Measurements from ENCODE around the gene WDR64.

WDR64 gene

DNA sequence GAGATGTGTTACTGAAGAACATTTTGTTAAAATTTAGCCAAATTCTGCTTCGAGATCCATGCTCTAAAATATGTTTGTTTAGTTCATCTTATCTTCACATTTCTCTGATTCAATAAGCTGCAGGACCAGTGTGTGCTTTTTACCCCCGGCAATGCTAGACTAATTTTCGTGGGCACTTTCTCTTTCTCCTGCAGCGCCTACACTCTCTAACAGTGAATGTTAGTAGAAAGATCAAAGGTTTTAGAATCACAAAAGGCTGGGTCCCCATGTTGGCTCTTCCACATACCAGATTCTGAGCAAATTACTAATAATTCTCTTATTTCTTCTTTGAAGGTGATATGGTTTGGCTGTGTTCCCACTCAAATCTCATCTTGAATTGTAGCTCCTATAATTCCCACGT, 20.4 kb upstream of the WDR64 start:
- Histone ChIP-seq H3K4me3 (ENCODE audit: low read depth, low read length) (no peak overlapping the region), H3K4me1 (ENCODE audit: control insufficient read depth, insufficient read depth, low read length, unreplicated experiment) (peaks cover 11% of the 10 kb centered on the region), H3K79me2 (ENCODE audit: control insufficient read depth, insufficient read depth, low read length, unreplicated experiment) (peaks cover 24% of the 10 kb centered on the region), H3K27ac (ENCODE audit: low read depth, low read length) (no peak overlapping the region), H3K27me3 (ENCODE audit: insufficient read depth, low read length) (no peaks in the 10 kb centered on the region), H3K36me3 (ENCODE audit: insufficient read depth, low read length) (peaks cover 33% of the 10 kb centered on the region), H2AFZ (ENCODE audit: low read length, unreplicated experiment) (no peak overlapping the region)

DNA sequence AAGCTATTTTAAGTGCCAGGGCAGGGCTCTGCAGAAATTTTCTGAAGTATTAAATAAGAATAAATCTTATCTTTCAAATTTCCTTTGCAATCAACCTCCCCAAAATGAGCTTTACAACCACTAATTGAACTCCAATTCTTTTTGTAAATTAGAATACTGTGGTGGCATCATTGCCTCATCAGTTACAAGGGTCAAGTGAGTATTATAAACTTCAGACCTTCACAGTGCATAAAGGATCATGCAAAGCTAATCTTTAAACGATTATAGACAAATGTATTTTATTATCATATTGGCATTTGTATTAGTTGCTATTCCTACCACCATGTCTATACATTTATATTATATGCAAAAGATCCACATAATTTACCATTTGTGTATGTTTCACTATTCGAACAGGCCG, 19.1 kb upstream of the WDR64 start:
- Histone ChIP-seq H3K4me1 (ENCODE audit: control insufficient read depth, insufficient read depth, low read length, unreplicated experiment) (peaks cover 20% of the 10 kb centered on the region), H3K4me3 (ENCODE audit: low read depth, low read length) (no peak overlapping the region), H3K79me2 (ENCODE audit: control insufficient read depth, insufficient read depth, low read length, unreplicated experiment) (peaks cover 37% of the 10 kb centered on the region), H3K27me3 (ENCODE audit: insufficient read depth, low read length) (no peaks in the 10 kb centered on the region), H3K27ac (ENCODE audit: low read depth, low read length) (no peak overlapping the region), H3K36me3 (ENCODE audit: insufficient read depth, low read length) (peaks cover 33% of the 10 kb centered on the region), H2AFZ (ENCODE audit: low read length, unreplicated experiment) (no peak overlapping the region)

DNA sequence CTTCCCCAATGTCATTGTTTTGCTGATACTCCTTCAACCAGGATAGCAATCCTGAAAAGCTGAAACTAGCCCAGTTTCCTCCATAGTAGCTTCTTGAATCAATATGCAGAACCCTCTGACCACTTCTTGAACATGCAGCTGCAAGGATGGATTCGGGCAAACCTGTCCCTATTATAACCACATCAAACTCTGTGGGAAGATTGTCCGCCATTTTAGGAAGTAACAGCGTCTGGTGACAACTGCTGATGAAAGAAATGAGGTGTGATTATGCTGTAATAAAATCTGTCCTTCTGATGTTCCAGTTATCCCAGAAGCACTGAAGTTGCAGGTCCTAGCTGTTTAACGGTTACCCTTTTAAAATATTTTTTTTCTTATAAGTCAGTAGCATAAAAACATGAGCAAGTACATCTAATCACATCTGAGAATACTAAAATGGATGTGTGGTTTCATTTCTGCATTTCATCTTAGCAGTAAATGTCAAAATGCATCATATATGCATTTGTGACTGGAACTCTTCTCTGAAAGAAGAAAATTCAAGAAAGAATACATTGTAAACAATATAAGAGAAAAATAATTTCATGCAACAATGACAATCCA, 16.4 kb upstream of the WDR64 start:
- peaks cover 23% of the 10 kb centered on the region for H3K4me1 ChIP-seq (ENCODE audit: control insufficient read depth, insufficient read depth, low read length, unreplicated experiment)
- H3K4me3 ChIP-seq (ENCODE audit: low read depth, low read length), result no peak overlapping the region
- H3K27ac ChIP-seq (ENCODE audit: low read depth, low read length), result no peak overlapping the region
- H3K36me3 ChIP-seq (ENCODE audit: insufficient read depth, low read length), result peaks cover 33% of the 10 kb centered on the region
- H3K27me3 ChIP-seq (ENCODE audit: insufficient read depth, low read length), result no peaks in the 10 kb centered on the region
- H2AFZ ChIP-seq (ENCODE audit: low read length, unreplicated experiment), result no peak overlapping the region
- H3K79me2 ChIP-seq (ENCODE audit: control insufficient read depth, insufficient read depth, low read length, unreplicated experiment), result peaks cover 52% of the 10 kb centered on the region

DNA sequence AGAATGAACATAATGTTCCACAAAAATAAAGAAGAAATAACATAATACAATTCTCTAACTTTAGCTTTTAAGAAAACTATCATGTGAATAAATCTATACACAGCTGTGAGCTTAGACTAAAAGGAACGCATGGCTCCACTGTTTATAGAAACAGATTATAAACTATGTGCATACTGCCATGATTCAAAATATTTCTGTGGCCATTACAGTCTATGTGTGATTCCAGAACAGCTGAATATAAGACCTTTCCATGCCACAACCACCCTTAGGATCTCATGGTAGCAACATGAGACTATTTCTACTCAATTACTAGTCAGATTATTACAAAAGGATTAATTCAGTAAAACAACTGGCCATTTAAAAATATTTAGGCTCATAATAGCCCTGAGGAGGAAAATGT, 15.8 kb upstream of the WDR64 start:
- no peaks in the 10 kb centered on the region for H3K27me3 ChIP-seq (ENCODE audit: insufficient read depth, low read length)
- peaks cover 25% of the 10 kb centered on the region for H3K4me1 ChIP-seq (ENCODE audit: control insufficient read depth, insufficient read depth, low read length, unreplicated experiment)
- peaks cover 33% of the 10 kb centered on the region for H3K36me3 ChIP-seq (ENCODE audit: insufficient read depth, low read length)
- H3K79me2 ChIP-seq (ENCODE audit: control insufficient read depth, insufficient read depth, low read length, unreplicated experiment), result peaks cover 52% of the 10 kb centered on the region
- H2AFZ ChIP-seq (ENCODE audit: low read length, unreplicated experiment), result no peak overlapping the region
- H3K4me3 ChIP-seq (ENCODE audit: low read depth, low read length), result no peak overlapping the region
- no peak overlapping the region for H3K27ac ChIP-seq (ENCODE audit: low read depth, low read length)

DNA sequence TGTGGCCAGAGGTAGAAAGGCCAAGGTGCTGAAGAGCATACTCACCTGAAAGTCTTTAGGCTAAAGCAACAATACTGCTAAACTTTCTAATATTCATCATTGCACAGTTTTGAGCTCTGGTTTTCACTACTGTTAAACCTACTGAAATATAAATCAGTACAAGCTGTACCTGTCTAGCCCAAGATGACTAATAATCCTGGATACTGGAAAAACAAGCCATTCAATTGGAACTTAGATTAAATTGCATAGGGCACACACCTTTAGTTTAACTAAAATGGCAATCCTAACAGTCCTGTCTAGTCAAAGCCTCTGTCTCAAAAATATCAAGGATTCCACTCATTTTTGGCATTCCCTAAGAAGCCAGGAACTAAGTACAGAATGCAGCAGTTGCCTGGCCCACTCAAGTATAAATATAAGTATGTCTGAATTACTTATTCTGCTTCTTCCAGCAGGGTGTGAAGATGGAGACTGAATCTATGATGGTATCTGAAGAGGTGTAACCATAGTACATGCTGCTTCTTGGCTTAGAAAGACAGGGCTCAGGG, 15.0 kb upstream of the WDR64 start:
- no peak overlapping the region for H3K27ac ChIP-seq (ENCODE audit: low read depth, low read length)
- peaks cover 52% of the 10 kb centered on the region for H3K79me2 ChIP-seq (ENCODE audit: control insufficient read depth, insufficient read depth, low read length, unreplicated experiment)
- H3K27me3 ChIP-seq (ENCODE audit: insufficient read depth, low read length), result no peaks in the 10 kb centered on the region
- no peak overlapping the region for H2AFZ ChIP-seq (ENCODE audit: low read length, unreplicated experiment)
- H3K4me1 ChIP-seq (ENCODE audit: control insufficient read depth, insufficient read depth, low read length, unreplicated experiment), result peaks cover 33% of the 10 kb centered on the region
- peaks cover 33% of the 10 kb centered on the region for H3K36me3 ChIP-seq (ENCODE audit: insufficient read depth, low read length)
- H3K4me3 ChIP-seq (ENCODE audit: low read depth, low read length), result peak overlapping the region; percentile 98

DNA sequence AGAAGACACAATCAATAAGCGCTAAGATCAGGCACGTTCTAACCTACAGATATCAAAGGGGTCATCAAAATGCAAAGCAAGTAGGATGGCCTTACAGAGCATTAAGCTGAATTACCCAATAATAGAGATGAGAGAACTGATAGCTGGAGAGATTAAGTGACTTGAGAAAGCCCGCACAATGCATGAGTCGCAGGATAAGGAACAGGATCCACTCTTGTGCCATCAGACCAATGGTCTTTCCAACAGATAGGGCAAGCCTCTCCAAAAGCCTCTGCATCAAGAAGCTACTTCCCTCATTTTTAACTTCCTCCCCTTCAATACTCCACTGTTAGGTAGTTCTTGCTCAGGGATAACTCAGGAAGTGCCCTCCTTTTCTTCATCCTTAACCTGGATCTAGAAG, 14.5 kb upstream of the WDR64 start:
- Histone ChIP-seq H3K4me1 (ENCODE audit: control insufficient read depth, insufficient read depth, low read length, unreplicated experiment) (peaks cover 34% of the 10 kb centered on the region), H3K27ac (ENCODE audit: low read depth, low read length) (no peak overlapping the region), H3K4me3 (ENCODE audit: low read depth, low read length) (peak overlapping the region; percentile 98), H3K79me2 (ENCODE audit: control insufficient read depth, insufficient read depth, low read length, unreplicated experiment) (peaks cover 52% of the 10 kb centered on the region), H3K27me3 (ENCODE audit: insufficient read depth, low read length) (no peaks in the 10 kb centered on the region), H2AFZ (ENCODE audit: low read length, unreplicated experiment) (no peak overlapping the region), H3K36me3 (ENCODE audit: insufficient read depth, low read length) (peaks cover 30% of the 10 kb centered on the region)

DNA sequence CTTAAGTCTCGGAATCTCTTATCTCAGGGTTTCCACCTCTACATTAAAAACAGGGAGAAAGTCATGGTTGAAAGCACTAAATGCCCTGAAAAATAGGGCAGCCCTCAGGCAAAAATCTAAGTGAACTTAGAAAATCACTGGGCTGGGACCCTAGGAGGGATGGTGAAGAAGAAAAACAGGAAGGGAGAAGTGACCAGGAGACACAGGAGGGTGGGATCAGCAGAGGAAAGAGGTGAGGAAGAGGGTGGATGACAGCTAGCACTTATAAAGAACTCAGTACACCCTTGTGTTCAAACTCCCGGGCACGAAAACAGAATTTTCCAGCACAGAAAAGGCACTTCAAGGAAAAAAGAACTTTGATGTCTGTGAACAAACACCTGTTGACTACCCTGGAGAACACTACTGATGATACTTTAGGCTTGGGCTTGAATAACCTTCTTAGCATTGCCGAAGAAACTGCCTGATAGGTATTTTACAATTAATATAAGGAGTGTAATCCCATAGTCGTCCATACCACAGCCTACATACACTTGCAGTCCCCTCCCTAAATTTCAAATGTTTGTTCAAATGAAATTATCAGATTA, 13.9 kb upstream of the WDR64 start:
- H3K79me2 ChIP-seq (ENCODE audit: control insufficient read depth, insufficient read depth, low read length, unreplicated experiment), result peaks cover 52% of the 10 kb centered on the region
- H3K27ac ChIP-seq (ENCODE audit: low read depth, low read length), result no peak overlapping the region
- H2AFZ ChIP-seq (ENCODE audit: low read length, unreplicated experiment), result no peak overlapping the region
- peaks cover 34% of the 10 kb centered on the region for H3K4me1 ChIP-seq (ENCODE audit: control insufficient read depth, insufficient read depth, low read length, unreplicated experiment)
- H3K4me3 ChIP-seq (ENCODE audit: low read depth, low read length), result peak overlapping the region; percentile 98
- peaks cover 26% of the 10 kb centered on the region for H3K36me3 ChIP-seq (ENCODE audit: insufficient read depth, low read length)
- no peaks in the 10 kb centered on the region for H3K27me3 ChIP-seq (ENCODE audit: insufficient read depth, low read length)

DNA sequence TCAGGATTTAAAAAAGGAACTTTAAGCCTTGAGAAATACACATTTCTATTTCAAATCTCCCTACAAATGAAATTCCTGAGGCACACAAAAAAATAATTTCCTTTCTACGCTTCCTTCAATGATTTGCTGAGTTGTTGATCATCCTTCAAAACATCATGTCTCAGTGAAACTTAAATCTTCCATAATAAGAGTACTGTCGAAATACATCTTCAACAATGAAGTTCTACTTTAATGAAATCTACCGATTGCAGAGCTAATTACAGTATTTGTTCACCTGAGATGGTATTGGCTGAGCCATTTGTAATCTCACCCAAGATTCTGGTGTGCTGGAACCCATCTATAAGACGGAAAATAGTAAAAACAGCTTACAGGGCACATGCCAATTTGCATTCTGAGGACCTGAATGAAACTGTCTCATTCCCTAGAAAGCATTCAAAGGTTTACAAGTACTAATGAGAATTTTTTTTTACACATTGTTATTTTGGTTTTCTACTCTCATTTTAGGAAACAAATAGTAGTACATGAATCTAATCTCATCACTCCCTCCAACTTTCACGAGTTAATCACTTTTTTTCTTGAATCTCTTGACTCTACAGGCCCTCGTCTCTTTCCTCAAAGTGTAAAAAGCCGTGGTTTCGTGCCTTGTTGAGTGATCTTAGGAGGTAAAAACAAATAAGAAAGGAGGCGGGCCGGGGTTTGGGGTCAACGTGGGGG, 13.0 kb upstream of the WDR64 start:
- Histone ChIP-seq H3K27me3 (ENCODE audit: insufficient read depth, low read length) (no peaks in the 10 kb centered on the region), H3K4me1 (ENCODE audit: control insufficient read depth, insufficient read depth, low read length, unreplicated experiment) (peaks cover 34% of the 10 kb centered on the region), H3K79me2 (ENCODE audit: control insufficient read depth, insufficient read depth, low read length, unreplicated experiment) (peaks cover 50% of the 10 kb centered on the region), H3K36me3 (ENCODE audit: insufficient read depth, low read length) (peaks cover 21% of the 10 kb centered on the region), H3K4me3 (ENCODE audit: low read depth, low read length) (peak overlapping the region; percentile 98), H3K27ac (ENCODE audit: low read depth, low read length) (0 out of 2 replicates have a peak overlapping the region, but pooled peaks have one; percentile 0), H2AFZ (ENCODE audit: low read length, unreplicated experiment) (peak overlapping the region; percentile 16)

DNA sequence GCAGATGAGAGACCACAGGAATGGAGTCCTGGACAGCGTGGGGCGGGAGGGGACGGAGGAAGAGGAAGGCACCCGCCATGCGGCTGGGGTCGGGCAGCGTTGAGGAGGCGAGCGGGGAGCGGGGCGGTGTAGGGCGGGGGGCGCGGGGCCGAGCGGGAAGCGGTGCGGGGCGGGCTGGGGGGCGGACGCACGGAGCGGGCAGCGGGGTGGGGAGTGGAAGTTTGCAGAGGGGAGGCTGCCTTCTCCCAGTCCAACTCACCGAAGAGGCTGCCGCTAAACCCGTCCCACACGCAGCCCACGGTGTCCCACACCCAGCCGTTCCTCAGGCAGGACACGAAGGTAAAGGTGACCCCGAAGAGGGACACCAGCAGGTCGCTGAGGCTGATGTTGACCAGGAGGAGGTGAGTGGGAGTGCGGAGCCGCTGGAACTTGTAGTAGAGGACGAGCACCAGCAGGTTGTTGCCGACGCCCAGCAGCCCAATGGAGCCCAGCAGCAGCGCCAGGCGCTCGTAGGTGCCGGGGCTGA, 12.4 kb upstream of the WDR64 start:
- Histone ChIP-seq H3K27me3 (ENCODE audit: insufficient read depth, low read length) (no peaks in the 10 kb centered on the region), H3K36me3 (ENCODE audit: insufficient read depth, low read length) (peaks cover 17% of the 10 kb centered on the region), H3K4me3 (ENCODE audit: low read depth, low read length) (peak overlapping the region; percentile 98), H3K4me1 (ENCODE audit: control insufficient read depth, insufficient read depth, low read length, unreplicated experiment) (peaks cover 34% of the 10 kb centered on the region), H2AFZ (ENCODE audit: low read length, unreplicated experiment) (peak overlapping the region; percentile 98), H3K79me2 (ENCODE audit: control insufficient read depth, insufficient read depth, low read length, unreplicated experiment) (peaks cover 43% of the 10 kb centered on the region), H3K27ac (ENCODE audit: low read depth, low read length) (0 out of 2 replicates have a peak overlapping the region, but pooled peaks have one; percentile 16)

DNA sequence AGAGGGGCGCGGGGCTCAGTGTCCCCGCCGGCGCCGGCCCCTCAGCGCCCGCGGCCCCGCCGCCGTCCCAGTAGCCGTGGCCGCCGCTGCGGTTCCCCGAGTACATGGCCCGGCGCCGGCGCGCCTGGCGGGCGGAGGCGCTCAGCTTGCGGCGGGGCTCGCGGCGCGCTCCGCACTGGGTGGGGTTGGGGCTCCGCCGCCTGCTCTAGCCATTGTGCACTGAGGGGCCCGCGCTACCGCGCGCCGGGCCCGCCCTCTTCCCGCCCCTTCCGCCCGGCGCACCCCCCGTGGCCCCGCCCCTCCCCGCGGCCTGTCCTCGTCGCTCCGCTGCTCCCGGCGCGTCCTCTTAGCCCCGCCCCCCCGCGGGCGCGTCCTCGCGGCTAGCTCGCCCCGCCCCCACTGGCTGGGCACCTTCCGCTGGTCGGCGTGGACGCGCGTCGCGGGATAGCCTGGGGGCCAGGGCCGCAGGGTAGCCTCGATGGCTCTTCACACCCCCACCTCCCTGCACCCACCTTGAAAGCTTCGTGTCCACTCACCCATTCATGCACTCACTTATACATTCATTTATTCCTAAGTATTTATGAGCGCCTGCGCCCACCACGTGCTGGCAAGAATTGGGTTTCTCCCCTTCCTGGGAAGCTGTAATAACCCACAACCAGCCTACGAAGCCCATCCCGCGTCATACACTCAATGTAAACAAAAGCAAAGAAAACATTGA, 11.8 kb upstream of the WDR64 start, which contains the start of the genes CHML and OPN3:
CHML (minus strand) TSS at position 221 of the 718 bp plus-strand sequence. CDS start 4,603 bp downstream, outside the sequence.
OPN3 (minus strand) TSS at position 221 of the 718 bp plus-strand sequence; CDS start at position 106, 115 bp downstream.
- peak within 1 kb of the TSS; percentile 75 for H3K27ac ChIP-seq (ENCODE audit: low read depth, low read length)
- peaks cover 11% of the 10 kb centered on the region for H3K36me3 ChIP-seq (ENCODE audit: insufficient read depth, low read length)
- peaks cover 34% of the 10 kb centered on the region for H3K4me1 ChIP-seq (ENCODE audit: control insufficient read depth, insufficient read depth, low read length, unreplicated experiment)
- H3K4me3 ChIP-seq (ENCODE audit: low read depth, low read length), result peak within 1 kb of the TSS; percentile 98
- H3K27me3 ChIP-seq (ENCODE audit: insufficient read depth, low read length), result no peaks in the 10 kb centered on the region
- H3K79me2 ChIP-seq (ENCODE audit: control insufficient read depth, insufficient read depth, low read length, unreplicated experiment), result peaks cover 41% of the 10 kb centered on the region
- peak within 1 kb of the TSS; percentile 98 for H2AFZ ChIP-seq (ENCODE audit: low read length, unreplicated experiment)
